HL-60 (cell line): ENCODE results near the gene TBL3.

Source experiments
- CTCF ChIP-seq: IDR thresholded peaks from one replicate; pipeline ENCODE4 v1.5.1; 2011; ENCODE audit warnings: low read length, control low read depth, inconsistent platforms; ENCODE audit not compliant: insufficient read depth
- POLR2AphosphoS5 ChIP-seq: IDR thresholded peaks from 2 replicates; pipeline ENCODE4 v1.6.1; 2012; ENCODE audit warnings: low read depth
- SPI1 ChIP-seq: IDR thresholded peaks from 2 replicates; pipeline ENCODE4 v1.6.1; 2012; ENCODE audit warnings: low read depth, mild to moderate bottlenecking, borderline replicate concordance

DNA sequence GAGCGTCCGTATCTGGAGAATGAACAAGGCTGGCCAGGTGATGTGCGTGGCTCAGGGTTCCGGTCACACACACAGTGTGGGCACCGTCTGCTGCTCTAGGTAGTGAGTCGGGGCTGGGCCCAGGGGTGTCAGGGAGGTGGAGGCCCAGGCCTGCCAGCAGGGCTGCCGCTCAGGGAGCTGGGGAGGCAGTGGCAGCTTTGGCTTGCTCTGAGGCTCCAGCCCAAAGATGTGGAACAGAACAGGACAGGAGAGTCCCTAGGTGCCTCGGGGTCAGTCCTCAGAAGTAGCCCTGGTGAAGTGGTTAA, 4.3 kb downstream of the TBL3 start:
- TF ChIP-seq CTCF (no peak), POLR2AphosphoS5 (no peak), SPI1 (no peak)
